GM04503 (cell line): ENCODE results near the gene ENGASE.

Experiments
- DNase-seq: peaks from one replicate; pipeline ENCODE4 v3.0.0-alpha.2; 2012; ENCODE audit warnings: low read depth

The ENGASE gene

DNA sequence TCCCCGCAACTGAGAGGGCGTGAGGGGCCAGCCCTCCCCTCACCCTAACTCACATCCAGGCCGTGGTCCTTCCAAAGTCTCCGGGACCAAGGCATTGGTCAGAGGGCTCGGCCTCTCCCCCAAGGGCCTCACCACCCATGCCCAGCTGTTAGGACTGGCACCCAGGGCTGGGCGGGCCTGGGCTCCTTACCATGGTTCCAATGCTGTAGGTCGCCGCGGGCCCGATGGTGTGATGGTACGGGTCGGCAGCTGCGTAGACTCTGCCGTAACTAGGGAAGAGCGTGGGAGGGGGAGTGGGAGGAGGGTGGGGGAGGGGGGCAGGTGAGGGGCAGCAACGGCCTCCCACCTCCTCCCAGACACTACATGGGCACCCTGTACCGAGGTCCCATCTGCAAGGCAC, 19.6 kb downstream of the ENGASE start:
- DNase-seq: no peak

DNA sequence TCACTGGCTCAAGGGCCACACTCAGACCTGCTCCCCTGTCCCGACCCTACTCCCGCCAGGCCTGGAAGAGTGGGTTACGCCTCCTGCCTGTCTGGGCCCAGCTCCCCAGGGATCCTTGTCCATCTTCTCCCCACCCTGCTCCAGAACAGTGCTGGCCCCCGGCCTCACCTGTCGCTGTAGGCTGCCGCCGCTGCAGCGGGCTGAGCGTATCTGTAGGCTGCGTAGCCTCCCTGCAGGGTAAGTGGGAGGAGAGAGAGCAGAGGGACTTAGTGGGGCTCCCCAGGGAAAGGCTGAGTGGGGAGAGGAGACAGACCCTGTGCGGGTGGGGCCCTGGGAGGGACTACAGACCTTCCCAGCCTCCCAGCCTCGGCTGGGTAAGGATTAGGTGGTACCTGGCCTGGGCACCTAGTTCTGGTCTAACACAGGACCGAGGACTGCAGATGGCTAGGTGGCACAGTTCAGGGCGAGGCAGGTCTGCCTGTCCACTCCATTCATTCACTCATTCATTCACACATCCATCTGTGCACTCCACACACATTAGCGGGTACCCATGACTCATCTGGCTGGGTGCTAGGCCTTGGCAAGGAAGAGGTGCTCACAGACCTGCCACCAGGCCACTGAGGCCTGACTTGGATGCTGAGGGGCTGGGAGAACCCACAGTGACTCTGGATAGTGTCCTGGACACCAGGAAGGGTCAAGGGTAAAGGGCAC, 20.9 kb downstream of the ENGASE start:
- DNase-seq: no peak

GRCh38 chr17:79096477-79096876, 21.9 kb downstream of the ENGASE start:
- no peak for DNase-seq

- no peak for DNase-seq
Observed at GRCh38 chr17:79097226-79098055, 22.8 kb downstream of the ENGASE start.

DNA sequence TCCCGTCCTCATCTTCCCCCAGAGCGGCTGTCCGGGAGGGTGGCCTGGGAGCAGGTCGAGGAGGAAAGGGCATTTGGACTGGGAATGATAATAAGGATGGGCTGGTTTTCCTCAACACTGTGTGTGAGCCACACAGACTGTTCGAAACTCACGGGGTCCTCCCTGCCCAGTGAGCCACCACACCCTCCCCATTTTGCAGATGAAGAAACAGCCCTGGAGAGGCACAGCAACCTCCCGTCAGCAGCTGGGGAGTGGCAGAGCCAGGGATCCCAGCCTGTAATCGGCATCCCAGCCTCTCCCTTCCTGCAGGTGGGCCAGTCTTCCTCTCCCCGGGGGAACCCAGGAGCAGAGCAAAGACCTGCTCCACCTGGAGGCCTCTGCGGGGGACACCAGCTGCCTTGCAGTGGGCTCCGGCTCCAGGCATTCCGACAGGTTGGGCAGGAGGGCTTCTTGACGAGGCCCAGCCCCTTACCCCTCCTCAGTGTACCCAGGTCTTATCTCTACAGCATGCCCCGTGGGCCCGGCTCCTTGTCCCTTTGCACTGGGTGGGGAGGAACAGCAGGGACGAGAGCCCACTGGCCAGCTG, 23.8 kb downstream of the ENGASE start:
- no peak for DNase-seq

DNA sequence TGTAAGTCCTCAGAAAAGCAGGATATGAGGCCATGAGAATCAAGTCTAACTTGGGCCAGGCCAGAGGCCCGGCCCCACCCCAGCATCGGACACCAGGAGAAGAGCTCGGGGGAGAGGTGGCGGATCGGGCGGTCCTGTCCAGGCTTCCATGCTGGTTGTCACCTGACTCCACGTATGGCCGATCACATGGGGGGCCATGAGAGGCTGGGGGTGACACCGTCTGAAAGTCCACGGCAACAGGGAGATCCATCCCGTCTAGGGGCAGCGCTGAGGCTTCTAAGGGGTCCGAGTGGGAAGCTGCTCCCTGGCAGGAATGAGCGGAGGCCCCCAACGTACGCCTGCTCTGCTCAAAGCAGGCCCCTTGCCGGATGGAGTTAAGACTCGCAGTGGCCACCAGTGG, 25.8 kb downstream of the ENGASE start:
- no peak for DNase-seq

DNA sequence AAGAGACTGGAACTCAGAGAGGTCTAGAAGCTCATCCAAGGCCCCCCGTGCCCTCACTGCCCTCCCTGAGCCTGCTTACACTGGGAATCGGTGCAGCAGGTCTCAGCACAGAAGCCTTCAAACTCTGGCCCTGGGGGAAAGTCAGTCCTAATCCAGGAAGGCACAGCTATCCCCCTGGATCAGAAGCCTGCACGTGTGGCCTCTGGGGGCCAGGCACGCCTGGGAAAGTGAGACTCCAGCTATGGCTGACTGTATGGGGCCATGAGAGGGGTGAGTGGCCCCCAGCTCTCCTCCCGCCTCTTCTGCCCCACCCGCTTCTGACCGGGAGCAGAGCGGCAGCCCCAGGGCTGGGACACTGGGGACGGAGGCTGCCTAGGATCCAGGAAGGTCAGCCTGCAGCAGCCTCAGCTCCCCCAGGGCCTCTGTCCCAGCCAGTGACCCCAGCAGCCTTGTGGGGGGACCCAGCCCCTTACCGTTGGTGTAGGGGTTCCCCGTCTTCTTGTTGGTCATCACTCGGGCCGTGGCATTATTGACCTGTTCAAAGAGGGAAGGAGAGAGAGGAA, 26.6 kb downstream of the ENGASE start:
- no peak for DNase-seq

DNA sequence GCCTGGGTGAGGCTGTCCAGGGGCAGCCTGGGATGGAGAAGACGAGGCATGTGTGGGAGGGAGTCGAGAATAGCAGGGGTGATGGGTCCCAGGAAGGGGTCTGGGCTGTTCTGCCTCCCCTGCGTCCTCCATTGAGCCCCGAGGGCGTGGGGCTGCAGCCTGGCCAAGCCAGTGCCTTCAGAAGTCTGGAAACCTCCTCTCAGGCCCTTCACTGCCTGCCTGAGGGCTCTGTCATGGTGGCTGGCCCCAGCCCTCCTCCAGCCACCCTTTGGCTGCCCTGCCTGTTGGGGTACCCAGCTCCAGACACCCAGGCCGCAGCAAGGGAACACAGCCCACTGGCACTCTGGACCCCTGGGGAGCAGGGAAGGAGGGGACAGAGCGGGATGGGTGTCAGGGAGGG, 27.6 kb downstream of the ENGASE start:
- no peak for DNase-seq

GRCh38 chr17:79104898-79105600, 30.4 kb downstream of the ENGASE start:
- no peak for DNase-seq

- DNase-seq: no peak
Observed at GRCh38 chr17:79105937-79106336, 31.3 kb downstream of the ENGASE start.

GRCh38 chr17:79106958-79107357, 32.3 kb downstream of the ENGASE start:
- no peak for DNase-seq

GRCh38 chr17:79107499-79108231, 33.0 kb downstream of the ENGASE start:
- no peak for DNase-seq

DNA sequence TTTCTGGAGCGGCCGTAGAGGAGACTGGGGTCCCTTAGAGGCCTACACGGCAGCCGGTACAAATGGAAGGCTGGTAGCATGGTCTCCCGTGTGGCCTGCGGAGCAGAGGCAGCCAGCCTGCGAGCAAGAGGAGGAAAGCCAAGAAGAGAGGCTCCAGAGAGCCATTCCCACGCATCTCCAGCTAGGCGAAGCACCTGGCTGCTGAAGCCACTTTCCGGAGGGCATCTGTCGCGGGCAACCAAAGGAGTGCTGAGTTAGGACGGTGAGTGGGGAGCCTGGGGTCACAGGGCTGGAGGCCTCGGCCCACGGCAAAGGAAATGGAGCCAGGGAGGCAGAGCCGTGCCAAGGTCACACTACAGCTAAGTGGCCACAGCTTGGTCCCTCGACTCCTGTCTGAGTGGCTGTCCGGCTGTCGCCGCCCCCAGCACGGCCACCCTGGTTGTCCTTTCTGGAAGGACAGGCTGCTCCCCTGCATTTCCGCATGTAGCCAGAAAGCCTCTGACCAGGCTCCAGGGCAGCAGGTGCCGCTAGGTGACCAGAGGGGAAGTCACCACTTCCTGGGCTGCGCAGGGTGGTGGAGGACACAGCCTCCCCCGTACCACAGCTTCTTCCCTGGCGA, 33.7 kb downstream of the ENGASE start:
- no peak for DNase-seq

- no peak for DNase-seq
Observed at GRCh38 chr17:79108870-79109269, 34.2 kb downstream of the ENGASE start.

DNA sequence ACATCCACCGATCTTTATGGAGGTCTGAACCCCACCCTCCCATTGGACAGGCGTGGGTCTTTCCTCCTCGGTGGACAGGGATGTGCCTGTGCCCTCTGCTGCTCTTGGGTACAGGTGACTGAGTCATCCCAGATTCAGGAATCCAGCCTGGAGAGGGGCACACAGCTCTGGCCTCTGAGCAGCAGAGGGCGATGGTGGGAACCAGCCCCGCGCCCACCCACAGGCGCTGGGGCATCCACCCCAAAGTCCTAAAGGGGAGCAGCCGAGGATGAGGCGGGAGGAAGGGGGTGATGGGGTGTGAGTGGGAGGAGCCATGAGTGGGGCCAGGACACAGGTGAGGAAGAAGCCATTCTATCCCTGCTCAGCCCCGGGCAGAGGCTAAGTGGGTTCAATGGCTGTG, 35.0 kb downstream of the ENGASE start:
- no peak for DNase-seq

DNA sequence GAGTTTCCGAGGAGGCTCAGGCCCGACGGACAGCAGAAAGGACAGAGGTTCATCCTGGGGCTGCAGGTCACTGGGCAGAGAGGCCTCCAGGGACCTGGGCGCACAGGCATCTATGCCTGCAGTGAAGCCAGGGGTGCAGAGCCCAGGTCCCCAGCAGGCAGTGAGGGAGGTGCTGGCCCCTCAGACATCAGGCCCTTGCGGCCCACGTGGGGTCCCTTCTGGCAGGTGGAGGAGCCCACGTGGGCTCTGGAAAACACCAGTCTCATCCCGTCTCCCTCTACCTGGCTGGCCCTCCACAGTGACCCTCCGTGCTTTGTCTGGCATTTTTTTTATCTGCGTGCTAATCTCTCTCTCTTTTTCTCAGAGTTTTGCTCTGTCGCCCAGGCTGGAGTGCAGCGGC, 36.5 kb downstream of the ENGASE start:
- DNase-seq: no peak

GRCh38 chr17:79112471-79112870, 37.8 kb downstream of the ENGASE start:
- no peak for DNase-seq

DNA sequence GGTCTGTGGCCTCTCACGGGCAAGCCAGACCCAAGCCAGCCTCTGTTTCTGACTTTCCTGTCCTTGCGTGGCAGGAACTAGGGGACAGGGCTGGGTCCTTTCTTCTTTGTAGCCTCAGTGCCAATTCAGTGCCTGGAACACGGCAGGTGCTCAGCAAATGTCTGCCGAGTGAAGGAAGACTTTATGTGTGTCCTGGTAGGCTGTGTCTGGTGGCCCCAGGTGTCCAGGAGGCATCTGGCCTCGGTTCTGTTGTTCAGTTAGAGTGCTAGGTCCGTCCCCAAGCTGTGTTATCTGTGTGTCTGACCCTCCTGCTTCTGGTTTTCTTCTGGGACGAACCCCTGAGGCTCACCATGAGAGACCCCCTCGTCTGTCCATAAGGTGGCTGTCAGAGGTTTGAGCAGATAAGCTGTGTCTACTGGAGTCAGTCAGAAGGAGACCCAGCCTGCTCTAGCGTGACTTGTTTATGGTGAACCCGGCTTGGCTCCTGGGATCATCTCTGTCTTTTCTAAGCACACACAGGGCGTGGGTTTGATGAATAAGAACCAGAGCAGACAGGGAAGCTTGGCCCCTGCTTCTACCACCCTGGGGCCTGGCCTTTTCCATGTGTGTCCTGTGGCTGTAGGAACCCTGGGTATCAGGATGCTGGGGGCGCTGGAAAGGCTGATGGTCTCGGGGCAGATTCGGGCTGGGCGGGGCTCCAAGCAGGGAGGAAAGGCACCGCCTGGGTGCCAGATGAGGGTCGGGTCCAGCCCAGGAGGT, 39.3 kb downstream of the ENGASE start:
- DNase-seq: no peak

DNA sequence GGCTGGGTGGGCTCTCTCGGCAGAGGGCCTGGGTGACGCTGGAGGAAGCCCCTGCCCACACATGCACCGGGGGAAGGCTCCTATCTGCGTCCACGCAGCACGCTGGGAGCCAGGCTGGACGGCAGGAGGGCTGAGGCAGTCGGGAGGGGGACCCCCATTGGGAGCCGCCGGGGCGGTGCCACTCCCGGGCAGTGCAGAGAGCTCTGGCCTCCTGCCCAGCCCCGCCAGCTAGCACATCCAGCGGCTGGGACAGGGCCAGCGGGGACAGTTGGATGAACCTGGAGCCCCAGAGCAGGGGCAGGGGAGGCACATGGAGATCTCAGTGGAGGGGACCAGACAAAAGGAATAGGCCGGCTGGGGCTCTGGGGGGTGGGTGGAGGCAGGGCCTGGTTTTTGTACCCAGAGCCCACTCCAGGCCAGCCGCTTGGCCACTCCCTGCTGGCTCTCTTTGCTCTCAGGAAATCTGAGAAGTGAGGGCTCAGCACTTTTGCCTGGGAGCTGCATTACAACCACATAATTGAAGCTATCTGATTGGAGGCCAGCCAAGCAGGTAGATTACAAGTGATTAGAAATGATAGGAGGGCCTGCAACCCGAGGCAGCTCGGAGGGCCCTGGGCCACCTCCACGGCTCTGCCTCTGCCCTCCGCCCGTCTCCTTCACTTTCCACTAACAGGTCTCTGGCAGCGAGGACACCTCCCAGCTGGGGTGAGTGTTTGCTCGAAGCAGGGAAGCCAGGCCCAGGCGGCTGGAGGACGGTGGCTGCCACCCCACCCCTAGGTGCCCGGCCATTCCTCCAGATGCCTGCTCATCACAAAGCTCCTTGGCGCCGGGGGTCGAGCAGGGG, 40.1 kb downstream of the ENGASE start:
- DNase-seq: no peak
